ENCODE measurements around the gene SLCO4A1. TPM values are rescaled to one million over a fixed set of nuclear protein-coding genes. Genes with fewer than 3 reads are reported as not detected.

SLCO4A1 gene
- total RNA-seq, 1 experiment from 2014 or later = 27.0 TPM

GRCh38 chr20:62696434-62696957, 54.2 kb downstream of the SLCO4A1 start:
- Mint-ChIP-seq H3K36me3 (ENCODE audit: insufficient read depth, unreplicated experiment) (no peaks in the 10 kb centered on the region), H3K4me3 (ENCODE audit: unreplicated experiment) (no peak overlapping the region), H3K4me1 (ENCODE audit: insufficient read depth, unreplicated experiment) (no peaks in the 10 kb centered on the region), H3K9me3 (ENCODE audit: unreplicated experiment) (no peaks in the 10 kb centered on the region), H3K27me3 (ENCODE audit: insufficient read depth, unreplicated experiment) (peaks cover 27% of the 10 kb centered on the region), H3K27ac (ENCODE audit: low read depth, unreplicated experiment) (no peak overlapping the region)
- TF ChIP-seq CTCF (IDR thresholded peaks at IDR 0.05; ENCODE audit: unreplicated experiment) = no peak
- no peak for DNase-seq (ENCODE audit: unreplicated experiment)
- CTCF ChIA-PET = interaction anchor here (0.6 to 0.9 kb wide), 3 partner anchors 27 to 112 kb away, joined by 3 to 4 read pairs (median 3); no protein-coding TSS in a partner anchor
- intact Hi-C loops (cut with micrococcal nuclease) = no loop called here
- POLR2A ChIA-PET = no interaction called here
- no TSS peak for BruUV-seq (replicated peaks)

GRCh38 chr20:62696989-62697388, 54.7 kb downstream of the SLCO4A1 start:
- Mint-ChIP-seq H3K27ac (ENCODE audit: low read depth, unreplicated experiment) (no peak overlapping the region), H3K36me3 (ENCODE audit: insufficient read depth, unreplicated experiment) (no peaks in the 10 kb centered on the region), H3K4me3 (ENCODE audit: unreplicated experiment) (no peak overlapping the region), H3K27me3 (ENCODE audit: insufficient read depth, unreplicated experiment) (peaks cover 27% of the 10 kb centered on the region), H3K9me3 (ENCODE audit: unreplicated experiment) (no peaks in the 10 kb centered on the region), H3K4me1 (ENCODE audit: insufficient read depth, unreplicated experiment) (no peaks in the 10 kb centered on the region)
- DNase-seq (ENCODE audit: unreplicated experiment) = no peak
- no TSS peak for BruUV-seq (replicated peaks)
- no peak for TF ChIP-seq CTCF (IDR thresholded peaks at IDR 0.05; ENCODE audit: unreplicated experiment)
- intact Hi-C loops (cut with micrococcal nuclease) = no loop called here
- ChIA-PET CTCF (interaction anchor here (0.6 to 0.9 kb wide), 5 partner anchors 27 to 112 kb away, joined by 3 to 4 read pairs (median 3); no protein-coding TSS in a partner anchor), POLR2A (no interaction called here)

GRCh38 chr20:62697468-62697912, 55.2 kb downstream of the SLCO4A1 start:
- DNase-seq (ENCODE audit: unreplicated experiment) = no peak
- H3K36me3 Mint-ChIP-seq (ENCODE audit: insufficient read depth, unreplicated experiment) = no peaks in the 10 kb centered on the region
- no TSS peak for BruUV-seq (replicated peaks)
- peaks cover 27% of the 10 kb centered on the region for H3K27me3 Mint-ChIP-seq (ENCODE audit: insufficient read depth, unreplicated experiment)
- intact Hi-C loops (cut with micrococcal nuclease) = no loop called here
- H3K4me3 Mint-ChIP-seq (ENCODE audit: unreplicated experiment) = no peak overlapping the region
- H3K27ac Mint-ChIP-seq (ENCODE audit: low read depth, unreplicated experiment) = no peak overlapping the region
- CTCF ChIA-PET = interaction anchor here (0.6 to 0.9 kb wide), 5 partner anchors 13 to 95 kb away, joined by 3 to 6 read pairs (median 4); no protein-coding TSS in a partner anchor
- H3K9me3 Mint-ChIP-seq (ENCODE audit: unreplicated experiment) = no peaks in the 10 kb centered on the region
- POLR2A ChIA-PET = interaction anchor here (1.0 to 1.6 kb wide), 2 partner anchors 18 to 94 kb away, joined by 5 to 6 read pairs; no protein-coding TSS in a partner anchor
- no peaks in the 10 kb centered on the region for H3K4me1 Mint-ChIP-seq (ENCODE audit: insufficient read depth, unreplicated experiment)
- no peak for TF ChIP-seq CTCF (IDR thresholded peaks at IDR 0.05; ENCODE audit: unreplicated experiment)

- H3K27me3 Mint-ChIP-seq (ENCODE audit: insufficient read depth, unreplicated experiment) = peaks cover 27% of the 10 kb centered on the region
- ChIA-PET CTCF (interaction anchor here (0.8 to 0.9 kb wide), 2 partner anchors 14 to 36 kb away, joined by 4 to 6 read pairs; no protein-coding TSS in a partner anchor), POLR2A (interaction anchor here (0.6 to 1.6 kb wide), 4 partner anchors 19 to 98 kb away, joined by 3 to 6 read pairs (median 4); partner anchors contain the start of gene MRGBP)
- no peak for DNase-seq (ENCODE audit: unreplicated experiment)
- H3K4me3 Mint-ChIP-seq (ENCODE audit: unreplicated experiment) = no peak overlapping the region
- no TSS peak for BruUV-seq (replicated peaks)
- intact Hi-C loops (cut with micrococcal nuclease) = no loop called here
- TF ChIP-seq CTCF (IDR thresholded peaks at IDR 0.05; ENCODE audit: unreplicated experiment) = no peak
- H3K36me3 Mint-ChIP-seq (ENCODE audit: insufficient read depth, unreplicated experiment) = no peaks in the 10 kb centered on the region
- peaks cover 2% of the 10 kb centered on the region for H3K4me1 Mint-ChIP-seq (ENCODE audit: insufficient read depth, unreplicated experiment)
- no peak overlapping the region for H3K27ac Mint-ChIP-seq (ENCODE audit: low read depth, unreplicated experiment)
- H3K9me3 Mint-ChIP-seq (ENCODE audit: unreplicated experiment) = no peaks in the 10 kb centered on the region
These were observed 55.9 kb downstream of the SLCO4A1 start for GRCh38 chr20:62698231-62698630.
